LoVo (cell line): Measurements from ENCODE around the gene SRRD.
A peak's percentile ranks its signal among the peaks of the same experiment; 100 is the strongest.
"Not testable (repeated sequence)": the region's sequence is repeated elsewhere in the genome, so short reads cannot be mapped to it uniquely, and the experiment has no call there.

Experiments
- DNase-seq: peaks from one replicate; pipeline ENCODE4 v3.0.0-alpha.2; 2016; ENCODE audit warnings: low spot score

SRRD gene, protein sequence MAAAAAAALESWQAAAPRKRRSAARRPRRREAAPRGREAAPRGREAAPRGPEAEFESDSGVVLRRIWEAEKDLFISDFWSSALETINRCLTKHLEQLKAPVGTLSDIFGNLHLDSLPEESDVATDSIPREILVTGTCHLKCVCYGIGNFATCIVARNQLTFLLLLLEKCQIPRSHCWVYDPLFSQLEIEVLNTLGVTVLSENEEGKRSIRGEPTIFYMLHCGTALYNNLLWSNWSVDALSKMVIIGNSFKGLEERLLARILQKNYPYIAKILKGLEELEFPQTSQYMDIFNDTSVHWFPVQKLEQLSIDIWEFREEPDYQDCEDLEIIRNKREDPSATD

DNA sequence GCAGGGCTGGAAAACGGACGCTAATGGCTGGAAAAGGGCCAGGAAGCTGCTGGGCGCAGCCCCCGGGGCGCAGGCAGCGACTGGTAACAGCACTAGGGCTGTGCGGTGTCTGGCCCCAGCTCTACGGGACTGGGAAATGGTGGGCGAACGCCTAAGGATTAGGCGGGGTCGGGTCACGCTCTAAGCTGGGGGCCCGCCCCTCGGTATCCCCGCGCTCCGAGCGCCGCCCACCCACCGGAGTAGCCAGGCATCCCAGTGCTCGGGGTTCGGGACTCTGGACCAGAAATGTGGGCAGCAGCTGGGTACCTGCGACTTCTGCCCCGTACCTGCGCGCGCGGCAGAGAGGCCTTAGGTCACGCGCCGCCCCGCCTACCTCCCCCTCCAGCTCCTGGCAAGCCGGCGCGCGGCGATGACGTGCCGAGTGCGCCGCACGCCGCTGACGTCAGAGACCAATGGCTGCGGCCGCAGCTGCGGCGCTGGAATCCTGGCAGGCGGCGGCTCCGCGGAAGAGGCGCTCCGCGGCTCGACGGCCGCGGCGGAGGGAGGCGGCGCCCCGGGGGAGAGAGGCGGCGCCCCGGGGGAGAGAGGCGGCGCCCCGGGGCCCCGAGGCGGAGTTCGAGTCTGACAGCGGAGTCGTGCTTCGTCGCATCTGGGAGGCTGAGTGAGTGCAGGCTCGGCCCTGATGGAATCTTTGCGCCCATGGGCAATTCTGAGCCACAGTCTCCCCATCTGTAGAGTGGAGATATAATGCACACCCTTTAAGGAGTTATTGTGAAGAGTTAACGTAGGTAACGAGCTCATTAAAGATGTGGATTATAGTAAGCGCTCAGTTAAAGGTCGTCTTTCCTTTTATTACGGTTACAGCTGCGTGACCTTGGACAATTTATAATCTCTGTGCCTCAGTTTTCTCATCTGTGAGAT lies at the start of gene SRRD, which contains the start of gene HPS4:
Gene SRRD (plus strand): TSS at position 439 of the 921 bp plus-strand sequence. CDS start 14 bp downstream, at position 453.
Gene HPS4 (minus strand): TSS at position 345 of the 921 bp plus-strand sequence. CDS start 2,021 bp downstream, outside the sequence.
- peak; percentile 92 for DNase-seq

- DNase-seq, result no peak
Observed at GRCh38 chr22:26435327-26436093, 48.2 kb upstream of the SRRD start.

DNA sequence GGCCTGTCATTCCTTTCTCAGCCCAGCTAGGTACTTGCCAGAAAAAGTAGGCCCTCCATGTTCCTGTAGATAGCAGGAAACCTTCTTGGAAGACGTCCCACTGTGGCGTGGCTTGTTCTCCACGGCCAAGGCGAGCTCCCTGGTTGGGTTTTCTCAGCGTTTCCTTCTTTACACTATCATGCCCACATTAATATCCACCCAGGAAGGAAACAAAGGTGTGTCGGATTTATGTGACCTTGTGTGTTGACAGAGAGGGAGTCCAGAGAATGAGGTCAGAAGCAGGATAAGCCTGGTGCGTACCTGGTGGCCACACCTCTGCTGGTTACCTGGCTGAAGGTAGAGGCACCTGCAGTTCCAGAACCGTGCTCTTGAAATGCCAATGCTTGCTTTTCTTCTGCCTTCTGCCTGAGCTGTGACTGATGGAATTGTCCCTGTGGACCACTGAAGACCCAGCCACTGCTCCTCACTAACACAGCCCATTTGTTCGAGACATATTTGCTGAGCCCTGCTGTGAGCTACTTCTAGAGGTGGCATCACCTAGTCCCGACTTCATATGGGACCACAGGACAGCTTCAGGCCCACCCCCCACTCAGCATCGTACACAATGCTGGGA lies 46.7 kb upstream of the SRRD start:
- peak; percentile 62 for DNase-seq

- DNase-seq, result no peak
Observed at GRCh38 chr22:26437694-26438392, 45.8 kb upstream of the SRRD start.

DNA sequence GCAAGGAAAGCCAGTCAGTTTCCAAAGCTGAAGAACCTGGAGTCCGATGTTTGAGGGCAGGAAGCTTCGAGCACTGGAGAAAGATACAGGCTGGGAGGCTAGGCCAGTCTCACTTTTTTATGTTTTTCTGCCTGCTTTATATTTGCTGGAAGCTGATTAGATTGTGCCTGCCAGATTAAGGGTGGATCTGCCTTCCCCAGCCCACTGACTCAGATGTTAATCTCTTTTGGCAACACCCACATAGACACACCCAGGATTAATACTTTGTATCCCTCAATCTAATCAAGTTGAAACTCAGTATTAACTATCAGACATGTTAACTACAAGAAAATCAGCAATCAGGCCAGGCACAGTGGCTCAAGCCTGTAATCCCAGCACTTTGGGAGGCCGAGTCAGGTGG lies 44.9 kb upstream of the SRRD start:
- not testable (repeated sequence) for DNase-seq

DNA sequence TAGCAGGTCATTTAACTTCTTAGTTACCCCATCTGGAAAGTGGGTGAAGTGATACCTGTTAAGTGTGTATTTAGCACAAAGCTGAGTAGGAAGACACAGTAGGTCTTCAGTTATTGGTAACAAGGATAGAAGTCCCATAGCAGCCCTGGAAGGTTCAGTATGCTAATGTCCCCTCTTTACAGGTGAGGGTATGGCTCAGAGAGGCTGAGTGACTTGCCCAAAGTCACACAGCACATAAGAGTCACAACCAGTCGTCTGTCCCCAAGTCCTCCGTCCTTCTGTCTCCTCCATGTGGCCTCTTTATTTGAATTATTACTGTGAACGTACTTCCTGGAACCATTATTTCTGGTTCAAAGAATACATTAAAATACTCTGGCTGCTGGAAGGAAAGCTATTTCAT lies 44.1 kb upstream of the SRRD start:
- DNase-seq, result no peak

DNA sequence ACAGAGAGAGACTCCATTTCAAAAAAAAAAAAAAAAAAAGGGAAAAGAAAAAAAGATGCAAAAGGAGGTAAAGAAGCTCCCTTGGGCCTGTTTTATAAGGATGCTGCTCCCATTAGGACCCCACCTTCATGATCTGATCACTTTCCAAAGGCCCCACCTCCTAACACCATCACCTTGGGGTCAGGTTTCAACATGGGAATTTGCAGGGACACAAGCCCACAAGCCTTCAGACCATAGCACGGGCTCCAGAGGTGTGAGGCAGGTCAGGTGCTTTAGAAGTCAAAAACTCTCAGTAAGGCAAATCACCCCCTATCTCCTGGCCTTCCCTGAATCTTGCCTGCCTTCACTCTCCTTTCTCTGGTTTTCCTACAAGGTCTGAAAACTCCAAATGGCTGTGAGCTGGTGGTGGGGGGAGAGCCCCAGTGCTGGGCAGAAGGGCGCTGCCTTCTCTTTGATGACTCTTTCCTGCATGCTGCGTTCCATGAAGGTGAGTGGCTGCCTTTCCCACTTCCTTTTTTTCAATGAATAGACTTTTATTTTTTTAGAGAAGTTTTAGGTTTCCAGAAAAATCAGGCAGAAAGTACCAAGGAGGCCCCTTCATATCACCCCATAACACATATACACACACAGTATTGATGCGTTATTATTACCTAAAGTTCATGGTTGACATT lies 41.5 kb upstream of the SRRD start:
- no peak for DNase-seq

GRCh38 chr22:26443901-26444690 lies 39.6 kb upstream of the SRRD start:
- no peak for DNase-seq

DNA sequence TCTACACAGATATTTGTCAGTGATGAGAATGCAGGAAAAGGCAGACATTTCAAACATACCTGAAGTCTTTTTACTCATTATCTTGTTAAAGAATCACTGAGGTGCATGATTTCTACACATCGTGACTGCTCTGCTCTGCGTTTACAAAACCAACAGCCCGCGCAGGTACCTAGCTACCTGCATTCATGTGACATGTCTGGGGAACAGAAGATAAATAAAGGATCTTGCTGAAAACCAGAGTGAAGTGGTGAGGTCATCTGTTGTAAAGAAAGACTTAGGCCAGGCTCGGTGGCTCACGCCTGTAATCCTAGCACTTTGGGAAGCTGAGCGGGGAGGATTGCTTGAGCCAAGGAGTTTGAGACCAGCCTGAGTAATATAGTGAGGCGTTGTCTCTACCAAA lies 38.9 kb upstream of the SRRD start:
- no peak for DNase-seq

- no peak for DNase-seq
Observed at GRCh38 chr22:26445577-26446275, 38.0 kb upstream of the SRRD start.

GRCh38 chr22:26446808-26447515 lies 36.7 kb upstream of the SRRD start:
- DNase-seq, result no peak

DNA sequence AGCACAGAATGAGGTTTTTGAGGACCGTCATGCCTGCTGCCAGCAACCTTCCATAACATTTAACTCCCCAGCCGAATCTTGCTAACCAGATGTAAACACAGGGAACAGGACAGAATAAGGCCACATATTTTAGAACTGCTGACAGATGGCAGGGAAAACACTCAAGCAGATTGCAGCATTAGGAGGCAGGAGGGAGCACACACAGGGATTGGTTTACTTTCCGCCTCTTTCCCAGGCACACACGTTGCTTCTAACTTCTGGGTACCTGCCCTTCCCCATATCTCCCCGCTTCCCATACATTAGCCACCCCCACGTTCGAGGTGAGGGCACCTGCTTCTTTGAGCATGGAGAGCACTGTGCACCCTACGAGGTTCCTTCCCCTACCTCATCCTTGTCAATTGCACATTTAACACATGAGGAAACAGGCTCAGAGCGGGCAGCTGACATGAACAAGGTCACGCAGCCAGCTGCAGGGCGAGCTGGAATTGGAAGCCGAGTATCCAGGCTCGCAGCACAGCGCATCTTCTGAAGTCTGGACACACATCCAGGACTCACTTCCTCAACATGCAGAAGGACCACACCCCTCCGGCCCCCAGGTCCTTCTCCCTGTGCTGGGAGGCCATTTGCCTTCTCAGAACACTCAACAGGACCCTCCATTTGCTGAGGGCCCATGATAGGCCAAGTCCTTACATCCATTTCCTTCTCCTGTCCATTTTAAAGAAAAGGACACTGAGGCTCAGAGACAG lies 35.9 kb upstream of the SRRD start:
- DNase-seq, result no peak

DNA sequence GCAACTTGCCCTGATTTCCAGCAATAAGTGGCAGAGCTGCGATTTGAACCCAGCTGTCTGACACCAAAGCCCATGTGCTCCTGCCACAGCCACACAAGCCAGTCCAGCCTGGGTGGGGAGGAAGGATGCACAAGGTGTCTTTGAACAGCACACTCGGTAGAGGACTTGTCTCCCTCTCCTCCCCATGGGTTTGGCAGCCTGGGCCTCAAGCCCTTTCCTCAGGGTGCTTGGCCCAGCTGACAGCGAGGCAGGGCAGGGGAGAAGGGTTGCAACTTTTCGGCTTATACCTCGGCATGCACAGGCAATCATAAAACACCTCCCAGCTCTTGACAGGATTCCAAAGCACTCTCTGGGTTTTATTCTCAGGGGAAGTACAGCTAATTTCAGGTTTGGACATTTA lies 35.3 kb upstream of the SRRD start:
- no peak for DNase-seq

- DNase-seq, result no peak
Observed at GRCh38 chr22:26448941-26449340, 34.7 kb upstream of the SRRD start.

DNA sequence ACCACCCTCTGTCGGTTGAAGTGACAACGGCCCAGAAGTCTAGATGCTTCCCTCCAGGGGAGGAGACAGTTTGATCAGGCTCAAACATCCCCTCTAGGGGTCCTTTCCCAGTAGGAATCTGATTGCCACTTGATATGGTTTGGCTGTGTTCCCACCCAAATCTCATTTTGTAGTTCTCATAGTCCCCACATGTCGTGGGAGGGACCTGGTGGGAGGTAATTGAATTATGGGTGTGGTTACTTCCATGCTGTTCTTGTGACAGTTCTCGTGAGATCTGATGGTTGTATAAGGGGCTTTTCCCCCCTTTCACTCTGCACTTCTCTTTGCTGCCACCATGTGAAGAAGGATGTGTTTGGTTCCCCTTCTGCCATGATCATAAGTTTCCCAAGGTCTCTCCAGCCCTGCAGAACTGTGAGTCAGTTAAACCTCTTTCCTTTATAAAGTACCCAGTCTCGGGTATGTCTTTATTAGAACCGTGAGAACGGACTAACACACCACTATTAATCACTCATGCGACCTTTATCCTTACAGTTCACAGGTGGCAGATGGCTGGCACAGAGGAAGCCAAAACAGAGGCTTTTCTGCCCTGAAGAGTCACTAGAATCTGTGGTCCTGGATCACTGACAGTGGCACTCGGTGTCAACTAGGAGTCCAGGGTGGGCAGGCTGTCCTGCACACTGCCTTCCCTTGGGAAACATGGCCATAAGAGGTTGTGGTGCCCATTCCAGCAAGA lies 33.1 kb upstream of the SRRD start:
- no peak for DNase-seq

- no peak for DNase-seq
Observed at GRCh38 chr22:26452236-26453016, 31.3 kb upstream of the SRRD start.
